Measurements from ENCODE around the gene DROSHA. TPM values are rescaled to one million over a fixed set of nuclear protein-coding genes. Genes with fewer than 3 reads are reported as not detected.

The DROSHA gene
- total and polyA plus RNA-seq, 2 of the 8 experiments (the other 6 are each of a cell fraction or from before 2014, with no cell fraction given): 65.9 to 122 TPM

DNA sequence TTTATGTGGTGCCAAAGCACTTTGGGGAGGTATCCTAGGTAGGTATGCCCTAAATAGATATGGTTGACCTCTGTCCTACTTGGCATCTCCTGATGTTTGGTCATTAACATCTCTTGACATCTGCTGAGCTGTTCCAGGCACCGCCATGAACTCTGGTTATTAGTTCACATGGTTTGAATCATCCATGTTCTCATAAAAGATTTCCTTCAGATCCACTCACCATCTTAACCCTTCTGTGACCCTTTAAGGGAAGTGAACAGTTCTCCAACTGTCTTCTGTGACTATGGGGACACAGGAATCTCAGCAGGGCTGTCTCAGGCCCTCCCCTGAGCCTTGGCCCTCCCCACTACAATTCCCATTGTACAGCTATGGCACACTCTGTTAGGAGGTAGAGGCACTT is 170.7 kb downstream of the DROSHA start:
- H3K23me2 ChIP-seq (ENCODE audit: low read depth, low read length): peaks cover 5% of the 10 kb centered on the region; the same call in 1 of the 2 replicates
- peak overlapping the region; percentile 61 for H4K91ac ChIP-seq (replicated peaks; ENCODE audit: insufficient read length, low read length)
- peak overlapping the region; percentile 8; the same call in 1 of the 2 replicates for H2AFZ ChIP-seq (ENCODE audit: low read length)
- H2AK5ac ChIP-seq (ENCODE audit: low read depth, low read length): peak overlapping the region; percentile 70; the same call in 1 of the 2 replicates
- H3K4ac ChIP-seq (replicated peaks; ENCODE audit: insufficient read length, low read depth, low read length): no peak overlapping the region
- FAIRE-seq (no peak), DNase-seq (ENCODE audit: low read depth in 1 of 2, low spot score in 2 of 2) (no peak)
- H3K4me1 ChIP-seq (replicated peaks in 1 of 4; ENCODE audit: control insufficient read depth in 3 of 4, insufficient read depth in 4 of 4, low read length in 3 of 4): peaks cover 0 to 8% (median 2%) of the 10 kb centered on the region in 4 experiments; a peak in 2 of 7 replicates
- no peak overlapping the region for H3K18ac ChIP-seq (ENCODE audit: extremely low read depth, low read length)
- ChIA-PET POLR2A (ENCODE audit: partially characterized antibody) (no interaction called here), CTCF (ENCODE audit: partially characterized antibody) (no interaction called here)
- H3K23ac ChIP-seq (ENCODE audit: insufficient read length): no peak overlapping the region
- H2BK15ac ChIP-seq (ENCODE audit: low read length): peak overlapping the region; percentile 21; the same call in 1 of the 2 replicates
- H3K79me1 ChIP-seq (ENCODE audit: low read depth, low read length): no peaks in the 10 kb centered on the region; the same call in 1 of the 2 replicates
- H3K56ac ChIP-seq (replicated peaks; ENCODE audit: insufficient read length, low read depth, low read length): no peak overlapping the region
- no peak overlapping the region for H3K9ac ChIP-seq (replicated peaks in 1 of 4; ENCODE audit: extremely low read depth in 1 of 4, low read depth in 3 of 4, low read length in 3 of 4)
- no peak overlapping the region for H3K14ac ChIP-seq (ENCODE audit: insufficient read length)
- H3K4me3 ChIP-seq (ENCODE audit: extremely low read depth in 1 of 4, insufficient read depth in 2 of 4, low read depth in 3 of 4, low read length in 4 of 4): no peak overlapping the region
- no peaks in the 10 kb centered on the region for H3K27me3 ChIP-seq (replicated peaks in 1 of 4; ENCODE audit: control insufficient read depth in 3 of 4, extremely low read depth in 1 of 4, insufficient read depth in 3 of 4, low read length in 3 of 4)
- H2BK12ac ChIP-seq (ENCODE audit: low read depth, low read length): peak overlapping the region; percentile 69
- H4K20me1 ChIP-seq (replicated peaks in 1 of 2; ENCODE audit: control insufficient read depth in 1 of 2, insufficient read depth in 2 of 2, low read length in 2 of 2): no peaks in the 10 kb centered on the region
- no peak overlapping the region for H3K4me2 ChIP-seq (ENCODE audit: insufficient read depth in 1 of 2, low read depth in 2 of 2, low read length in 2 of 2)
- WGBS, 2 experiments (ENCODE audit: extremely low coverage in 1 of 2, insufficient coverage in 1 of 2, insufficient read length in 1 of 2, insufficient replicate concordance in 2 of 2, low coverage in 1 of 2, low lambda C conversion rate in 2 of 2, missing lambda C conversion rate in 1 of 2): 90% methylated on average over 1 of the region's 1 CpG; no CpG with 5 or more reads in 1 of the 2 experiments
- H3K79me2 ChIP-seq (ENCODE audit: control insufficient read depth in 1 of 2, insufficient read depth in 2 of 2, low read length in 2 of 2): no peaks in the 10 kb centered on the region
- H4K5ac ChIP-seq (ENCODE audit: insufficient read length, low read depth, low read length): no peak overlapping the region
- H3K27ac ChIP-seq (ENCODE audit: low read depth, low read length): no peak overlapping the region
- no peak overlapping the region for H4K8ac ChIP-seq (ENCODE audit: extremely low read depth, insufficient read depth, low read length)
- H2BK120ac ChIP-seq (replicated peaks; ENCODE audit: low read depth, low read length): peak overlapping the region; percentile 6
- H3K9me3 ChIP-seq (ENCODE audit: insufficient read depth in 2 of 2, low read depth in 1 of 2, low read length in 1 of 2): no peaks in the 10 kb centered on the region; a peak in 1 of 4 replicates
- H2BK5ac ChIP-seq (ENCODE audit: low read depth, low read length): peak overlapping the region; percentile 76; the same call in 1 of the 2 replicates
- H2BK20ac ChIP-seq (ENCODE audit: low read length): peak overlapping the region; percentile 88
- H3K36me3 ChIP-seq (ENCODE audit: control insufficient read depth in 2 of 4, insufficient read depth in 4 of 4, low read length in 3 of 4): no peaks in the 10 kb centered on the region
- no peak for TF ChIP-seq ZNF274 (IDR thresholded peaks at IDR 0.05; ENCODE audit: borderline replicate concordance, extremely low read depth, low read length)
- TF ChIP-seq TAF7 (optimal IDR thresholded peaks at IDR 0.05; ENCODE audit: borderline replicate concordance, low read depth, low read length): no peak
- TF ChIP-seq SP4 (IDR thresholded peaks at IDR 0.05; ENCODE audit: low read length): no peak
- TF ChIP-seq JUND (IDR thresholded peaks at IDR 0.05; ENCODE audit: low read length): no peak
- no peak for TF ChIP-seq EZH2 (IDR thresholded peaks at IDR 0.05; ENCODE audit: low read depth, low read length, severe bottlenecking)
- TF ChIP-seq YY1 (IDR thresholded peaks at IDR 0.05; ENCODE audit: low read depth, low read length): no peak
- no peak for TF ChIP-seq GTF2F1 (IDR thresholded peaks at IDR 0.05; ENCODE audit: borderline replicate concordance, low read depth, low read length)
- no peak for TF ChIP-seq PHF8 (conservative IDR thresholded peaks at IDR 0.05; ENCODE audit: low read depth, low read length)
- TF ChIP-seq, protein P1, sequence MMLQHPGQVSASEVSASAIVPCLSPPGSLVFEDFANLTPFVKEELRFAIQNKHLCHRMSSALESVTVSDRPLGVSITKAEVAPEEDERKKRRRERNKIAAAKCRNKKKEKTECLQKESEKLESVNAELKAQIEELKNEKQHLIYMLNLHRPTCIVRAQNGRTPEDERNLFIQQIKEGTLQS (IDR thresholded peaks at IDR 0.05; ENCODE audit: insufficient read depth, low read depth, low read length): no peak
- TF ChIP-seq SUZ12 (IDR thresholded peaks at IDR 0.05; ENCODE audit: low read length): no peak
- TF ChIP-seq, protein P2, sequence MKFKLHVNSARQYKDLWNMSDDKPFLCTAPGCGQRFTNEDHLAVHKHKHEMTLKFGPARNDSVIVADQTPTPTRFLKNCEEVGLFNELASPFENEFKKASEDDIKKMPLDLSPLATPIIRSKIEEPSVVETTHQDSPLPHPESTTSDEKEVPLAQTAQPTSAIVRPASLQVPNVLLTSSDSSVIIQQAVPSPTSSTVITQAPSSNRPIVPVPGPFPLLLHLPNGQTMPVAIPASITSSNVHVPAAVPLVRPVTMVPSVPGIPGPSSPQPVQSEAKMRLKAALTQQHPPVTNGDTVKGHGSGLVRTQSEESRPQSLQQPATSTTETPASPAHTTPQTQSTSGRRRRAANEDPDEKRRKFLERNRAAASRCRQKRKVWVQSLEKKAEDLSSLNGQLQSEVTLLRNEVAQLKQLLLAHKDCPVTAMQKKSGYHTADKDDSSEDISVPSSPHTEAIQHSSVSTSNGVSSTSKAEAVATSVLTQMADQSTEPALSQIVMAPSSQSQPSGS (IDR thresholded peaks at IDR 0.05; ENCODE audit: low read length): no peak
- no peak for TF ChIP-seq KDM1A (IDR thresholded peaks at IDR 0.05; ENCODE audit: borderline replicate concordance, low read length)

Measured in H1 (cell line).